Suppressor macrophage treated with lipopolysaccharide for 4 hours (primary cell): ENCODE measurements around the gene KCNV2.

ENCODE experiments used
- DNase-seq: peaks from one replicate; pipeline ENCODE4 v3.0.0-alpha.2; 2020

Gene KCNV2

DNA sequence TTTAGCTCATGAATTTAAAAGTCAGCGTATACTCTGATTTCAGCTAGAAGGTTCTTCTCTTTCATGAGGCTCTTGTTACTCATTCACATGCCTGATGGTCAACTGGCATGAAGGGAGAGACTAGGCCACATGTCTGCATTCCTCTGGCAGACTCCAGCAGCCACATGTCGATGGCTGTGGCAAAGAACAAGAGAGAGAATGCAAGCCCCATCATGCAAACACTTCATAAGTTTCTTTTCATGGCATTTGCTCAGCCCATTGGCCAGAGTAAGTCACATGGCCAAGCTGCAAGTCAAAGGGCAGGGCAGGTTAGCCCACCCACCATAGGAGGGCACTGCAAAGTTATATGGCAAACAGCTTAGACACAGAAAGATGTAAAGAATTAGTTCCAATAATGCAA lies 5.4 kb downstream of the KCNV2 start:
- DNase-seq = no peak

DNA sequence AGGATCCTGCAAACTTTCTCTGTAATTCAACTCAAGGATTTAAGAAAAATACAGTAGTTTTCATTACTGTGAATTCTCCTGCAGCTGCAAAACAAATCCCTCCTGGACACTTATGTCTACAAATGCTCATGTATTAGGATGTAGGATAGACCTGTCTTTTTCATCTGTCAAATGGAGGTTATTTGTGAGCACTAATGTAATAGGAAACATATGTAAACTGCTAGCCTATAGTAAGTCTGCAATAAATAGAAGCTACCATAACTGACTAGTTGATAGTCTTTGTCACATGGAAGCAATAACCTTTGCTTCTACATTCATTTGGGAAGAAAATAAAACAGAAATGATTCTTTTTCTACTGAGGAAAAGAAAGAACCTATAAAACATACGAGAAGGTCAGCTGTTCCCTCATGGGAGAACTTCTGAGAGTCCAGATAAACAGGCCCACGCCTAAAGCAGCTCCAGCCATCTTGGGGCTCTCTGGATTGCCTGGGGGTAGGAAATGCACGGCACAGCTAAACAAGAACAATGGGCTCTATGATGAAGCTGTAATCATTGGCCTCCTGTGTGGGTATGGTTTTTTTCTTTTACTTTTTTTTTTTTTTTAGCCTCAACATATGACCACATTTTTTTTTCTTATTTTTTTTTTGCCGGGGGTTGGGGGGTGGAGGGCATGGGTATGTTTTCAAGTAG lies 6.2 kb downstream of the KCNV2 start:
- no peak for DNase-seq

- no peak for DNase-seq
Observed at GRCh38 chr9:2725126-2725525, 7.8 kb downstream of the KCNV2 start.

DNA sequence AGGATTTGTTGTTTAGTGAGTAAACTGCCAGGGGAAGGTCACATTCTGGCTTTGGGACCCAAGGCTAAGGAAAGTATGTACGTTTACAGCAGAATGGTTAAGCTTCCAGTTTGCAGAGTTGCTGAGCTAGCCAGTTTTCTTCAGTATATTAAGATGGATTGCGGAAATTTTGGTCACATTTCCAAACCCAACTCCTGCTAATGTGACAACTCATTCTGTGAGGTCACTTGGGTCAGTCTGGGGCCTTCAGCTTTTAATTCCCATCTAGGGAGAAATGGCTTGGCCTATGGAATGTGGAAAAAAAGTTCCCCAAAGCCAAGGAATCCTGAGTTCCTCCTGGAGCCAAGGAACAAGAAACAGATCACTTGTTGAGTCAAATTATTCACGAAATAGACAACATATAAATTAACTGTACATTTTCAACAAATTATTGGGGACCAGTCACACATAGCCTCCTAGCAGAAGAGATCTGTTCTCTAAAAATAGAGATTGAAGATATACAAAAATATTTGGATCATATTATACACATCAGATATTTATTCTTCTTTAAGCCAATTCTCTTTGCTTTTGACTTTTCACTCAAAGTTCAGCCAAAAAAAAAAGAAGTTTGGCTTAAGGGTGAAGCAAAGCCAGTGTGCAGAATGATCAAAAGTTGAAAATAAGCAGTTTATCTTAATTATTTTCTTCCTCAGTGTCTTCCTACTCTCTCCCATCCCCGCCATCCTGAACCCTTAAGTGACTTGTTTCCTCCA lies 8.8 kb downstream of the KCNV2 start:
- no peak for DNase-seq

DNA sequence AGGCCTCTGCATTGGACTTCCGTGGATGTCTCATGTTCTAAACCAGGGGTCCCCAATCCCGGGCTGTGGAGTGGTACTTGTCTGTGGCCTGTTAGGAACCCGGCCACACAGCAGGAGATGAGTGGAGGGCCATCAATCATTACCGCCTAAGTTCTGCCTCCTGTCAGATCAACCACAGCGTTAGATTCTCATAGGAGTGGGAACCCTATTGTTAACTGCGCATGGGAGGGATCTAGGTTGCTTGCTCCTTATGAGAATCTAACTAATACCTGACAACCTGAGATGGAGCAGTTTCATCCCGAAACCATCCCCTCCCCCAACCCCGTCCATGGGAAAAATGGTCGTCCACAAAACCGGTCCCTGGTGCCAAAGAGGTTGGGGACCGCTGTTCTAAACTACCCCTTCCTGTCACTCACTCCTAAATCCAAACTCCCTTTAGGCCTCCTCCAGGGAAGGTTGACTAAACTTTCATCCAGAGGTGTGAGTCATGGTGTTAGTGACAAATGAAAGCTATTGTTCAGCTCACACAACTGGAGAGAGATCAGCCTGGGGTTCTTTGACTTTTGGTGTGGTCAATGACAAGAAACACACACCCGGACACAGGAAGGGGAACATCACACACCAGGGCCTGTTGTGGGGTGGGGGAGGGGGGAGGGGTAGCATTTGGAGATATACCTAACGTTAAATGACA lies 9.5 kb downstream of the KCNV2 start:
- DNase-seq = no peak

GRCh38 chr9:2727374-2727773 lies 10.1 kb downstream of the KCNV2 start:
- DNase-seq = no peak

- DNase-seq = peak; percentile 41
Observed at GRCh38 chr9:2727966-2728613, 10.8 kb downstream of the KCNV2 start.

- no peak for DNase-seq
Observed at GRCh38 chr9:2729003-2729402, 11.7 kb downstream of the KCNV2 start.

- no peak for DNase-seq
Observed at GRCh38 chr9:2729721-2730120, 12.4 kb downstream of the KCNV2 start.

GRCh38 chr9:2730971-2731370 lies 13.7 kb downstream of the KCNV2 start:
- DNase-seq = no peak

DNA sequence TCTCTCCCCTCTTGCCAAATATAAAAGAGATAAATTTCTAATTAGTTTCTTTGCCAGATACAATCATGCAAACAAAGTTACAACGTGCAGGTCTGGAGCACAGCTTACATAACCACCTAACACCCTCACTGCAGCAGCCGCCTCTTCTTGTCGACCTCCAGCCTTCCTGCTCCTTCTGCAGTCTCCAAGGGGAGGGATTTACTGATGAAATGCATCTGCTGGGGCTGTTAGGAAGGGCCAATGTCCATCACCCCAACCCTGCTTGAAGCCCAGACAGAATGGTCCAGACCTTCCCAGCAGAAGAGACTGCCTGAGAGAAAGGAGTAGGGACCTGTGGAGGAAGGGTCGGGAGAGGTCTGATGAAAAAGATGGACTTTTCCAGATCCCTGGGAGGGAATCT lies 15.2 kb downstream of the KCNV2 start:
- no peak for DNase-seq

GRCh38 chr9:2740616-2741015 lies 23.3 kb downstream of the KCNV2 start:
- no peak for DNase-seq

GRCh38 chr9:2741441-2742158 lies 24.3 kb downstream of the KCNV2 start:
- no peak for DNase-seq

DNA sequence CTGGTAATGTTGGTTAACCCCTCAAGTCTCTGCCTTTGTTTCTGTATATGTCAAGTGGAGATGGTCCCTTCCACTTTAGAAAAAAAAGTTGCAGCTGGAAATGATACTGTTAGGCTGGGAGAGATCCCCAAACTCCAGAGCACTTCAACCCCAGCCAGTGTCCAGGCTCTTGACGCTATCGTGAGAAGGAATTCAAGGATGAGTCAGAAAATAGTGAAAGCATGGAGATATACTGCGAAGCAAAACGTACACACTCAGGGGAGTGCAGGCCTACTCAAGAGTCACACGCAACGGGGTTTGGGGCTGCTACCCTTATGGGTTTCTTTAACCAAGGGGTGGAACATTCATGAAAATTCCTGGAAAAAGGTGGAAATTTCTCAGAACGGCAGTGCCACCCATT lies 24.9 kb downstream of the KCNV2 start:
- DNase-seq = no peak

DNA sequence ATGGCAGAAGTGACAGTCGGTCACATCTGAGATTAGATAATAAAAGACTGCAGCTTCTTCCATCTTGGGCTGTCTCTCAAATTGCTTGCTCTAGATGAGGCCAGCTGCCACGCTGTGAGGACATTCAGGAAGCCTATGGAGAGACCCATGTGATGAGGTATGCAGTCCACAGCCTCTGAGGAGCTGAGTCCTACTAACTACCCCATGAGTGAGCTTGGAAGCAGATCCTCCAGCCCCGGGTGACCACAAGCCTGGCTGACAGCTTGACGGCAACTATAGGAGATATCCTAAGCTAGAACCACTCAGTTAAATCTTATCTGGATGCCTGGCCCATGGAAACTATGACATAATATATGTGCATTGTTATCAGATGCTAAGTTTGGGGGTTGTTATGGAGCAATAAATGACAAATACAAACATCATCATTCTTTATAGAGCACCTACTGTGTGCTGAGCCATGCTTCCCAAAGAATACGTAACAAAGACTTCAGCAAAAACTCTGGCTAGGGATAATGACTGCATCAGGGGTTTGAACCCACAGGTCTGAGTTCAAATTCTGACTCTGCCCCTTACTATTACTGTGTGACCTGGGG lies 26.7 kb downstream of the KCNV2 start:
- no peak for DNase-seq

GRCh38 chr9:2745560-2746380 lies 28.5 kb downstream of the KCNV2 start:
- DNase-seq = no peak

GRCh38 chr9:2749485-2749884 lies 32.2 kb downstream of the KCNV2 start:
- DNase-seq = no peak

GRCh38 chr9:2755285-2755684 lies 38.0 kb downstream of the KCNV2 start:
- no peak for DNase-seq

GRCh38 chr9:2758162-2758897 lies 41.0 kb downstream of the KCNV2 start:
- DNase-seq = no peak

GRCh38 chr9:2758898-2759510 lies 41.7 kb downstream of the KCNV2 start:
- DNase-seq = no peak
